ENCODE results near the gene TPRA1. TPM values are rescaled to one million over a fixed set of nuclear protein-coding genes. Genes with fewer than 3 reads are reported as not detected.

TPRA1 gene
- total and polyA plus RNA-seq, 2 donors (not counting 1 experiment from before 2014, with no cell fraction given) = 17.5 to 47.4 TPM

- Histone ChIP-seq H3K9me3 (ENCODE audit: control insufficient read depth, insufficient read depth, low read depth, low read length) (no peaks in the 10 kb centered on the region), H3K4me3 (replicated peaks in 1 of 4; ENCODE audit: control extremely low read depth in 1 of 4, insufficient read depth in 1 of 4, low read depth in 3 of 4, low read length in 4 of 4) (no peak overlapping the region), H2AFZ (ENCODE audit: low read length) (no peak overlapping the region), H3K79me2 (ENCODE audit: control insufficient read depth, insufficient read depth, low read length) (no peaks in the 10 kb centered on the region), H3K36me3 (ENCODE audit: control insufficient read depth, insufficient read depth, low read length) (no peaks in the 10 kb centered on the region), H3K27me3 (ENCODE audit: control insufficient read depth, insufficient read depth, low read length) (peaks cover 6% of the 10 kb centered on the region), H4K20me1 (ENCODE audit: control insufficient read depth, extremely low read depth, insufficient read depth, low read length) (no peaks in the 10 kb centered on the region), H3K9ac (ENCODE audit: insufficient read depth, low read length) (no peak overlapping the region), H3K4me2 (ENCODE audit: extremely low read depth, insufficient read depth, low read length) (no peak overlapping the region), H3K27ac (ENCODE audit: insufficient read depth, low read length) (no peak overlapping the region), H3K4me1 (ENCODE audit: control insufficient read depth, extremely low read depth, insufficient read depth, low read length) (no peaks in the 10 kb centered on the region)
- TF ChIP-seq EZH2 (IDR thresholded peaks at IDR 0.05; ENCODE audit: low read length, missing control alignments) (no peak), CTCF (conservative IDR thresholded peaks at IDR 0.05 in 1 of 2, IDR thresholded peaks at IDR 0.05 in 1 of 2; ENCODE audit: low read depth in 1 of 2, low read length in 2 of 2) (no peak)
- no peak for DNase-seq (ENCODE audit: low read depth in 2 of 2)
Observed at GRCh38 chr3:127541320-127541719, 49.2 kb downstream of the TPRA1 start.

GRCh38 chr3:127539366-127540060 is 51.0 kb downstream of the TPRA1 start:
- Histone ChIP-seq H3K4me1 (ENCODE audit: control insufficient read depth, extremely low read depth, insufficient read depth, low read length) (no peaks in the 10 kb centered on the region), H3K27ac (ENCODE audit: insufficient read depth, low read length) (no peak overlapping the region), H2AFZ (ENCODE audit: low read length) (no peak overlapping the region), H3K9ac (ENCODE audit: insufficient read depth, low read length) (no peak overlapping the region), H3K4me3 (replicated peaks in 1 of 4; ENCODE audit: control extremely low read depth in 1 of 4, insufficient read depth in 1 of 4, low read depth in 3 of 4, low read length in 4 of 4) (no peak overlapping the region), H3K79me2 (ENCODE audit: control insufficient read depth, insufficient read depth, low read length) (no peaks in the 10 kb centered on the region), H3K36me3 (ENCODE audit: control insufficient read depth, insufficient read depth, low read length) (no peaks in the 10 kb centered on the region), H3K4me2 (ENCODE audit: extremely low read depth, insufficient read depth, low read length) (no peak overlapping the region), H4K20me1 (ENCODE audit: control insufficient read depth, extremely low read depth, insufficient read depth, low read length) (no peaks in the 10 kb centered on the region), H3K9me3 (ENCODE audit: control insufficient read depth, insufficient read depth, low read depth, low read length) (no peaks in the 10 kb centered on the region), H3K27me3 (ENCODE audit: control insufficient read depth, insufficient read depth, low read length) (peaks cover 6% of the 10 kb centered on the region)
- DNase-seq (ENCODE audit: low read depth in 2 of 2) = no peak
- TF ChIP-seq CTCF (conservative IDR thresholded peaks at IDR 0.05 in 1 of 2, IDR thresholded peaks at IDR 0.05 in 1 of 2; ENCODE audit: low read depth in 1 of 2, low read length in 2 of 2) (no peak), EZH2 (IDR thresholded peaks at IDR 0.05; ENCODE audit: low read length, missing control alignments) (no peak)

GRCh38 chr3:127538569-127538968 is 52.0 kb downstream of the TPRA1 start:
- H2AFZ ChIP-seq (ENCODE audit: low read length) = no peak overlapping the region
- H3K9ac ChIP-seq (ENCODE audit: insufficient read depth, low read length) = no peak overlapping the region
- H4K20me1 ChIP-seq (ENCODE audit: control insufficient read depth, extremely low read depth, insufficient read depth, low read length) = no peaks in the 10 kb centered on the region
- no peak overlapping the region for H3K27ac ChIP-seq (ENCODE audit: insufficient read depth, low read length)
- H3K9me3 ChIP-seq (ENCODE audit: control insufficient read depth, insufficient read depth, low read depth, low read length) = no peaks in the 10 kb centered on the region
- no peak for DNase-seq (ENCODE audit: low read depth in 2 of 2)
- H3K4me2 ChIP-seq (ENCODE audit: extremely low read depth, insufficient read depth, low read length) = no peak overlapping the region
- H3K4me1 ChIP-seq (ENCODE audit: control insufficient read depth, extremely low read depth, insufficient read depth, low read length) = no peaks in the 10 kb centered on the region
- no peaks in the 10 kb centered on the region for H3K79me2 ChIP-seq (ENCODE audit: control insufficient read depth, insufficient read depth, low read length)
- no peaks in the 10 kb centered on the region for H3K36me3 ChIP-seq (ENCODE audit: control insufficient read depth, insufficient read depth, low read length)
- H3K27me3 ChIP-seq (ENCODE audit: control insufficient read depth, insufficient read depth, low read length) = peaks cover 6% of the 10 kb centered on the region
- TF ChIP-seq CTCF (conservative IDR thresholded peaks at IDR 0.05 in 1 of 2, IDR thresholded peaks at IDR 0.05 in 1 of 2; ENCODE audit: low read depth in 1 of 2, low read length in 2 of 2) (no peak), EZH2 (IDR thresholded peaks at IDR 0.05; ENCODE audit: low read length, missing control alignments) (no peak)
- no peak overlapping the region for H3K4me3 ChIP-seq (replicated peaks in 1 of 4; ENCODE audit: control extremely low read depth in 1 of 4, insufficient read depth in 1 of 4, low read depth in 3 of 4, low read length in 4 of 4)
